H9 (cell line): ENCODE data around the gene NELFCD. TPM values are rescaled to one million over a fixed set of nuclear protein-coding genes. Genes with fewer than 3 reads are reported as not detected.

ENCODE experiments used
- DNase-seq: peaks from one replicate; pipeline ENCODE4 v3.0.0-alpha.2; 2017
- H2AFZ ChIP-seq: one replicate; pipeline ENCODE4 v1.6.1; 2013; ENCODE audit warnings: mild to moderate bottlenecking, low read length, control low read depth, moderate library complexity
- H2AK5ac ChIP-seq: 2 replicates; pipeline ENCODE4 v1.6.1; 2013; ENCODE audit warnings: low read length, control low read depth, mixed read lengths; ENCODE audit not compliant: insufficient read length
- H2BK120ac ChIP-seq: one replicate; pipeline ENCODE4 v1.6.1; 2013; ENCODE audit warnings: low read depth, mild to moderate bottlenecking, low read length, control low read depth, inconsistent platforms; ENCODE audit not compliant: poor library complexity, severe bottlenecking
- H2BK12ac ChIP-seq: 2 replicates; pipeline ENCODE4 v1.6.1; 2013; ENCODE audit warnings: low read length, control low read depth, mixed read lengths, low read depth; ENCODE audit not compliant: insufficient read length
- H2BK15ac ChIP-seq: 2 replicates; pipeline ENCODE4 v1.6.1; 2013; ENCODE audit warnings: low read depth, low read length, control low read depth
- H2BK20ac ChIP-seq: one replicate; pipeline ENCODE4 v1.6.1; 2013; ENCODE audit warnings: low read depth, mild to moderate bottlenecking, low read length, control low read depth, inconsistent platforms; ENCODE audit not compliant: poor library complexity, severe bottlenecking
- H2BK5ac ChIP-seq: 2 replicates; pipeline ENCODE4 v1.6.1; 2013; ENCODE audit warnings: low read length, control low read depth, mixed read lengths; ENCODE audit not compliant: insufficient read length
- H3K14ac ChIP-seq: 2 replicates; pipeline ENCODE4 v1.6.1; 2013; ENCODE audit warnings: low read length, control low read depth; ENCODE audit not compliant: insufficient read depth
- H3K18ac ChIP-seq: 2 replicates; pipeline ENCODE4 v1.6.1; 2013; ENCODE audit warnings: low read depth, mild to moderate bottlenecking, mixed read lengths, low read length, control low read depth; ENCODE audit not compliant: insufficient read length
- H3K23ac ChIP-seq: 2 replicates; pipeline ENCODE4 v1.6.1; 2013; ENCODE audit warnings: low read length, control low read depth, mixed read lengths, low read depth; ENCODE audit not compliant: insufficient read length
- H3K23me2 ChIP-seq: 2 replicates; pipeline ENCODE4 v1.6.1; 2013; ENCODE audit warnings: low read depth, mild to moderate bottlenecking, mixed read lengths, low read length, control low read depth; ENCODE audit not compliant: insufficient read length, poor library complexity, severe bottlenecking
- H3K27ac ChIP-seq: 2 replicates; pipeline ENCODE4 v1.5.1; 2013; ENCODE audit warnings: low read length, control low read depth, mixed read lengths, low read depth; ENCODE audit not compliant: insufficient read length
- H3K27me3 ChIP-seq: 2 replicates; pipeline ENCODE4 v1.6.1; 2013; ENCODE audit warnings: low read length, control low read depth, inconsistent platforms; ENCODE audit not compliant: insufficient read depth
- H3K4ac ChIP-seq: 2 replicates; pipeline ENCODE4 v1.6.1; 2013; ENCODE audit warnings: low read depth, mild to moderate bottlenecking, control low read depth, inconsistent platforms, low read length, moderate library complexity
- H3K4me1 ChIP-seq: 2 replicates; pipeline ENCODE4 v1.6.1; 2013; ENCODE audit warnings: low read length, control low read depth, inconsistent platforms; ENCODE audit not compliant: insufficient read depth
- H3K4me2 ChIP-seq: 2 replicates; pipeline ENCODE4 v1.6.1; 2013; ENCODE audit warnings: low read length, control low read depth, mixed read lengths; ENCODE audit not compliant: insufficient read length, insufficient read depth
- H3K56ac ChIP-seq: 2 replicates; pipeline ENCODE4 v1.6.1; 2013; ENCODE audit warnings: low read depth, mild to moderate bottlenecking, mixed read lengths, low read length, control low read depth; ENCODE audit not compliant: insufficient read length
- H3K79me1 ChIP-seq: 2 replicates; pipeline ENCODE4 v1.6.1; 2013; ENCODE audit warnings: low read depth, mild to moderate bottlenecking, moderate library complexity, low read length, control low read depth, inconsistent platforms; ENCODE audit not compliant: insufficient read depth, poor library complexity, severe bottlenecking
- H3K79me2 ChIP-seq: 2 replicates; pipeline ENCODE4 v1.6.1; 2013; ENCODE audit warnings: low read length, control low read depth, inconsistent platforms; ENCODE audit not compliant: insufficient read depth
- H3K9ac ChIP-seq: 2 replicates; pipeline ENCODE4 v1.6.1; 2013; ENCODE audit warnings: low read length, control low read depth, mixed read lengths; ENCODE audit not compliant: insufficient read length; ENCODE audit errors: extremely low read depth
- H3K9me3 ChIP-seq: one replicate; pipeline ENCODE4 v1.6.1; 2013; ENCODE audit warnings: low read depth, low read length, inconsistent platforms; ENCODE audit not compliant: control insufficient read depth
- H3T11ph ChIP-seq: one replicate; pipeline ENCODE4 v1.6.1; 2013; ENCODE audit warnings: mild to moderate bottlenecking, low read length, control low read depth, inconsistent platforms
- H4K20me1 ChIP-seq: one replicate; pipeline ENCODE4 v1.6.1; 2013; ENCODE audit not compliant: control insufficient read depth, insufficient read length, insufficient read depth
- H4K5ac ChIP-seq: 2 replicates; pipeline ENCODE4 v1.6.1; 2013; ENCODE audit warnings: low read depth, mild to moderate bottlenecking, mixed read lengths, low read length, control low read depth; ENCODE audit not compliant: insufficient read length
- H4K8ac ChIP-seq: replicated peaks from 2 replicates; pipeline ENCODE4 v1.6.1; 2013; ENCODE audit warnings: low read length, control low read depth, mixed read lengths, low read depth; ENCODE audit not compliant: insufficient read length
- H4K91ac ChIP-seq: 2 replicates; pipeline ENCODE4 v1.6.1; 2013; ENCODE audit warnings: low read depth, mild to moderate bottlenecking, moderate library complexity, mixed read lengths, low read length, control low read depth; ENCODE audit not compliant: insufficient read length
- H3K27ac Mint-ChIP-seq, 3 experiments: 2 replicates in 2 of 3; 3 replicates in 1 of 3; pipeline ENCODE4 v1.8.0; 2020 to 2021; ENCODE audit warnings: mixed read lengths in 3 of 3, mild to moderate bottlenecking in 1 of 3, moderate library complexity in 1 of 3
- H3K27me3 Mint-ChIP-seq: 2 replicates; pipeline ENCODE4 v1.8.0; 2021; ENCODE audit warnings: low read depth, mild to moderate bottlenecking, moderate library complexity, mixed read lengths
- H3K36me3 Mint-ChIP-seq, 3 experiments: 2 replicates in 2 of 3; 3 replicates in 1 of 3; pipeline ENCODE4 v1.8.0; 2020 to 2021; ENCODE audit warnings: low read depth in 3 of 3, mixed read lengths in 3 of 3; ENCODE audit not compliant: insufficient read depth in 1 of 3
- H3K4me1 Mint-ChIP-seq, 2 experiments: 2 replicates each; pipeline ENCODE4 v1.8.0; 2020; ENCODE audit warnings: mixed read lengths in 2 of 2
- H3K4me3 Mint-ChIP-seq, 2 experiments: 2 replicates in 1 of 2; 3 replicates in 1 of 2; pipeline ENCODE4 v1.8.0; 2020 to 2021; ENCODE audit warnings: mild to moderate bottlenecking in 2 of 2, mixed read lengths in 2 of 2, moderate library complexity in 1 of 2
- H3K9me3 Mint-ChIP-seq, 2 experiments: 2 replicates in 1 of 2; 3 replicates in 1 of 2; pipeline ENCODE4 v1.8.0; 2020; ENCODE audit warnings: mild to moderate bottlenecking in 2 of 2, mixed read lengths in 2 of 2, moderate library complexity in 1 of 2
- CTCF ChIP-seq: fragments of 200-600 bp; sonication (generic); conservative IDR thresholded peaks from 3 replicates; pipeline ENCODE4 v1.8.0; 2021; ENCODE audit warnings: antibody characterized with exemption, mild to moderate bottlenecking
- WGBS: extraction: QIAGEN DNeasy Blood & Tissue Kit; methylation state at CpG from one replicate; pipeline ENCODE4 v1.1.7; 2013; ENCODE audit warnings: missing lambda C conversion rate, low lambda C conversion rate, mixed read lengths; ENCODE audit not compliant: insufficient read length; ENCODE audit errors: extremely low coverage; 5-methylcytosine and 5-hydroxymethylcytosine counted together
- total RNA-seq: library from RNA; stranded (reverse); gene quantifications from 2 replicates; pipeline ENCODE4 v1.2.1, GENCODE V29; 2021

NELFCD gene
- total RNA-seq, 1 experiment from 2014 or later: 57.8 TPM

GRCh38 chr20:58967652-58968429 is 13.2 kb upstream of the NELFCD start:
- Histone ChIP-seq H4K8ac (no peak overlapping the region), H3K56ac (no peak overlapping the region), H3K4me2 (no peak overlapping the region), H3K4me1 (no peaks in the 10 kb centered on the region), H2BK15ac (no peak overlapping the region), H2BK12ac (no peak overlapping the region), H3K79me1 (no peaks in the 10 kb centered on the region), H4K5ac (no peak overlapping the region), H3K9me3 (no peaks in the 10 kb centered on the region), H3K79me2 (no peaks in the 10 kb centered on the region), H3K27me3 (no peaks in the 10 kb centered on the region), H2BK20ac (no peak overlapping the region), H2AFZ (no peak overlapping the region), H3T11ph (no peak overlapping the region), H3K27ac (no peak overlapping the region), H3K23ac (no peak overlapping the region), H3K14ac (no peak overlapping the region; the same call in 1 of the 2 replicates), H3K4ac (no peak overlapping the region), H3K18ac (no peak overlapping the region), H4K91ac (no peak overlapping the region), H2BK120ac (no peak overlapping the region), H4K20me1 (no peaks in the 10 kb centered on the region), H2BK5ac (no peak overlapping the region), H3K9ac (no peak overlapping the region), H3K23me2 (no peaks in the 10 kb centered on the region), H2AK5ac (no peak overlapping the region)
- peaks cover 0 to 3% (median 0%) of the 10 kb centered on the region in 3 experiments; a peak in 2 of 7 replicates for H3K36me3 Mint-ChIP-seq
- peaks cover 11 to 12% of the 10 kb centered on the region in 2 experiments; a peak in 3 of 4 replicates for H3K4me1 Mint-ChIP-seq
- peaks cover 12 to 15% of the 10 kb centered on the region in 2 experiments for H3K9me3 Mint-ChIP-seq
- TF ChIP-seq CTCF: no peak
- WGBS: no CpG with 5 or more reads among the region's 10 CpGs
- H3K27ac Mint-ChIP-seq: peak overlapping the region in 1 of 3 experiments; percentile 73; a peak in 1 of 7 replicates
- H3K4me3 Mint-ChIP-seq: no peak overlapping the region
- no peak for DNase-seq
- H3K27me3 Mint-ChIP-seq: peaks cover 7% of the 10 kb centered on the region
